ENCODE results near the gene KRTAP4-4. TPM values are rescaled to one million over a fixed set of nuclear protein-coding genes. Genes with fewer than 3 reads are reported as not detected.
"Not testable (repeated sequence)": the region's sequence is repeated elsewhere in the genome, so short reads cannot be mapped to it uniquely, and the experiment has no call there.

KRTAP4-4 gene
- total RNA-seq, 4 donors from 2014 or later = not detected

DNA sequence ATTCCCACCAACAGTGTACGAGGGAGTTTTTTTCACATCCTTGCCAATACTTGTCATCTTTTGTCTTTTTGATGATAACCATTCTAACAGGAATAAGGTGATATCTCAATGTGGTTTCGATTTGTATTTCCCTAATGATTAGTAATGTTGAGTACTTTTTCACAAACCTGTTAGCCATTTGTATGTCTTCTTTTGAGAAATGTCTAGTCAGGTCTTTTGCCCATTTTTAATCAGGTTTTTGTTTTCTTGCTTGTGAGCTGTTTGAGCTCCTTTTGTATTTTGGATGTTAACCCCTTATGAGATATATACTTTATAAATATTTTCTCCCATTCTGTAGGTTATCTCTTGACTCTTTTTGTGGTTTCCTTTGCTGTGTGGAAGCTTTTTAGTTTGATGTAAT is 9.0 kb downstream of the KRTAP4-4 start:
- no peaks in the 10 kb centered on the region for H3K36me3 ChIP-seq
- no peaks in the 10 kb centered on the region for H3K4me1 ChIP-seq
- H3K4me3 ChIP-seq = no peak overlapping the region
- H3K27me3 ChIP-seq = no peaks in the 10 kb centered on the region
- H3K9me3 ChIP-seq = no peaks in the 10 kb centered on the region
- DNase-seq = no peak
- no peak overlapping the region for H3K27ac ChIP-seq
- no peak for TF ChIP-seq POLR2A (IDR thresholded peaks at IDR 0.05)
- TF ChIP-seq, protein P1, sequence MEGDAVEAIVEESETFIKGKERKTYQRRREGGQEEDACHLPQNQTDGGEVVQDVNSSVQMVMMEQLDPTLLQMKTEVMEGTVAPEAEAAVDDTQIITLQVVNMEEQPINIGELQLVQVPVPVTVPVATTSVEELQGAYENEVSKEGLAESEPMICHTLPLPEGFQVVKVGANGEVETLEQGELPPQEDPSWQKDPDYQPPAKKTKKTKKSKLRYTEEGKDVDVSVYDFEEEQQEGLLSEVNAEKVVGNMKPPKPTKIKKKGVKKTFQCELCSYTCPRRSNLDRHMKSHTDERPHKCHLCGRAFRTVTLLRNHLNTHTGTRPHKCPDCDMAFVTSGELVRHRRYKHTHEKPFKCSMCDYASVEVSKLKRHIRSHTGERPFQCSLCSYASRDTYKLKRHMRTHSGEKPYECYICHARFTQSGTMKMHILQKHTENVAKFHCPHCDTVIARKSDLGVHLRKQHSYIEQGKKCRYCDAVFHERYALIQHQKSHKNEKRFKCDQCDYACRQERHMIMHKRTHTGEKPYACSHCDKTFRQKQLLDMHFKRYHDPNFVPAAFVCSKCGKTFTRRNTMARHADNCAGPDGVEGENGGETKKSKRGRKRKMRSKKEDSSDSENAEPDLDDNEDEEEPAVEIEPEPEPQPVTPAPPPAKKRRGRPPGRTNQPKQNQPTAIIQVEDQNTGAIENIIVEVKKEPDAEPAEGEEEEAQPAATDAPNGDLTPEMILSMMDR (IDR thresholded peaks at IDR 0.05) = no peak

DNA sequence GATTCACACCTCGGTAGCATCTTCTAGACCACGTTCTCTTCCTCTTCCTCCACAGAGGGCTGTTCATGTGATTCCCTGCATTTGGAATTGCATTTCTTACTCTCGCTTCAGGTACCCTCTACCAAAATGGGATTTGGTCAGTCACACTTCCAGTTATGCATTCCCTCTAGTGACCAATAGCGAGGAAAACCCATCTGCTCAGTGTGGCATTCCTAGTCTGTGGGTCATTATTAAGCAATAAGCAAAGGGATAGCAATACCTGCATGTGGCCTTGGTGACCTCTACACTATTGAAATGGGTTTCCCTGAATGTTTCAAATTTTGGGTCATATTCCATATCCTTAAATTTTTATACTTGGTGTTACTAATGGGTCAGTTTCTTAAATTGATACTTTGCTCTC is 10.5 kb downstream of the KRTAP4-4 start:
- Histone ChIP-seq H3K9me3 (no peaks in the 10 kb centered on the region), H3K27ac (no peak overlapping the region), H3K4me3 (no peak overlapping the region), H3K36me3 (no peaks in the 10 kb centered on the region), H3K27me3 (no peaks in the 10 kb centered on the region), H3K4me1 (no peaks in the 10 kb centered on the region)
- TF ChIP-seq, protein P1 (IDR thresholded peaks at IDR 0.05) = no peak
- no peak for TF ChIP-seq POLR2A (IDR thresholded peaks at IDR 0.05)
- DNase-seq = no peak

DNA sequence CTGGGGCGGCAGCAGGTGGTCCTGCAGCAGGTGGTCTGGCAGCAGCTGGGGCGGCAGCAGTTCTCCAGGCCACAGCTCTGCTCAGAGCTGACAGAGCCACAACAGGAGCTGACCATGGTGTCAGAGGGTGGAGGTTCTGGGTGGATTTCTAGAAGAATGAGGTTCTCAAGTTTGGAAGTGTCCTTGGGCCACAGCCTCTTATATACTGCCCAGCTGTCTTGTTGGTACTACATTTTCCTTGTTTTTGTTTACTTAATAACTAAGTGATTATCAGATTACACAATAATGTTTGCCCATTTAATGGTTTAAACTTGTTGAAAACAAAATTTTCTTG is 10.9 kb downstream of the KRTAP4-4 start, which contains the start of gene KRTAP4-5:
Gene KRTAP4-5, minus strand, starts transcription at position 174 of the 334 bp plus-strand sequence. Its CDS starts 58 bp downstream, at position 116.
- no peak for TF ChIP-seq POLR2A (IDR thresholded peaks at IDR 0.05)
- TF ChIP-seq, protein P1 (IDR thresholded peaks at IDR 0.05) = no peak
- no peak within 1 kb of the TSS for H3K27ac ChIP-seq
- no peaks in the 10 kb centered on the region for H3K9me3 ChIP-seq
- H3K27me3 ChIP-seq = no peaks in the 10 kb centered on the region
- no peak within 1 kb of the TSS for H3K4me3 ChIP-seq
- H3K4me1 ChIP-seq = no peaks in the 10 kb centered on the region
- no peaks in the 10 kb centered on the region for H3K36me3 ChIP-seq
- DNase-seq = no peak

DNA sequence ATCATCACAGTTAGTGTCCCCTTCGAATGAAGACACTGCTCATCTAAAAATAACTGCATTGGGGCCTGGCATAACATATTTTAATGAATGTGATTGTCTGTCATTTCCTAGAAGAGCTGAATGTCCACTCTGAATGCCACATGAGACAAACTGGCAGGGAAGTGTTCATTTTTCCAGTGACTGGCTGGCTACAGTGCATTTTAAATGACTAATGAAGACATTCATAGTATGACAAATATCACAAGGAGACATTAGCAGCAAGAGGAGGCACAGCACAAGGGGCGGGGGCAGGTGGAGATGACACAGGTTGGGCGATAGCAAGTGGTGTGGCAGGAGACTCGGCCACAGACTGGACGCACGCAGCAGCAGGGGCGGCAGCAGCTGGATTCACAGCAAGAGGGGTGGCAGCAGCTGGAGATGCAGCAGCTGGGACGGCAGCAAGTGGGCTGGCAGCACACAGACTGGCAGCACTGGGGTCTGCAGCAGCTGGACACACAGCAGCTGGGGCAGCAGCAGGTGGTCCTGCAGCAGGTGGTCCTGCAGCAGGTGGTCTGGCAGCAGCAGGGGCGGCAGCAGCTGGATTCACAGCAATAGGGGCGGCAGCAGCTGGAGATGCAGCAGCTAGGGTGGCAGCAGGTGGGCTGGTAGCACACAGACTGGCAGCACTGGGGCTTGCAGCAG is 11.4 kb downstream of the KRTAP4-4 start:
- DNase-seq, H3K27ac ChIP-seq, H3K27me3 ChIP-seq, H3K4me3 ChIP-seq, H3K9me3 ChIP-seq, H3K36me3 ChIP-seq, H3K4me1 ChIP-seq: not testable (repeated sequence)

DNA sequence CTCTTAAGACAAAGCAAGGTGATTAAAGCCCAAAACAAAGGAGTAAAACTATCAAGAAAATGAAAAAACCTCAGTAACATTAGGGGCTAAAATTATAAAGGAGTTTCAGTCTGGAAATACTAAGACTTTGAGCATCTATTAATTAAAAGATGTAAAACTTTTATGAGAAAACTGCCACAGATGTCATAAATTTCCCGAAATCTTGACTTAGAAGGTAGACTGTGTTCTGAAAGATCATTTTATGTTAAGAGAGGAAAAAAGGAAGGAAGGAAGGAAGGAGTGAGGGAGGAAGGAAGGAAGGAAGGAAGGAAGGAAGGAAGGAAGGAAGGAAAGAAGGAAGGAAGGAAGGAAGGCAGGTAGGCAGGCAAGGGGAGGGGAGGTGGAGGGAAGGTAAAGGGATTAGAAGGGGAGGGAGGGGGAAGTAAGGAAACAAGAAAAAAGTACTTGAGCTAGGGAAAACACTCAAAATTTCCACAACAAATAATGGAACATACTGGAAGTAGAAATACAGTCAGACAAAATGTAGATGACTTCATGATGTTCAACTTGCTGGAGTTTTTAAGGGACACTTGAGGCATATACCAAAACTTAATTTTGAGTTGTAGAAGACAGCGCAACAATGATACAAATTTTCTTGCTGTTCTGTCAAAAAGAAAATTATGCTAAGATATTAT is 12.9 kb downstream of the KRTAP4-4 start:
- TF ChIP-seq, protein P1 (IDR thresholded peaks at IDR 0.05) = no peak
- TF ChIP-seq POLR2A (IDR thresholded peaks at IDR 0.05) = no peak
- Histone ChIP-seq H3K36me3 (no peaks in the 10 kb centered on the region), H3K4me3 (no peak overlapping the region), H3K27ac (no peak overlapping the region), H3K4me1 (no peaks in the 10 kb centered on the region), H3K27me3 (no peaks in the 10 kb centered on the region), H3K9me3 (peaks cover 0 to 5% (median 1%) of the 10 kb centered on the region in 4 donors)
- no peak for DNase-seq

DNA sequence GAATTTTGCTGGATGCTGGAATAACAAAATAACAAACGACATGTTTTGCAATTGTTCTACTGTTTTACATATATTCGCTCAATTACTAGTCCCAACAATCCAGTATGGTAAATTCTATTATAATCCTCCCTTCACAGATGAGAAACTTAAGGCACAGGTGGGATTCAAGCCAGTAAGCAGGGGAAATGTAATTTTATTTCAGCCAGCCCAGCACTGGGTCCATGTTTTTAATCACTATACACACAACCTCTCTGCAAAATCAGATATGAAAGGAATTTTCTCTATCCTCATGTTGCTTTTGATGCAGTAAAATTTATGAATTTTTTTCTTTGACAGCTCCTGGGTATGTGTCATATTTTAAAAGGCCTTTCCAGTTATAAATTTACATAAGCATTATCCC is 15.3 kb downstream of the KRTAP4-4 start:
- no peak for DNase-seq
- no peak overlapping the region for H3K27ac ChIP-seq
- H3K36me3 ChIP-seq = no peaks in the 10 kb centered on the region
- H3K9me3 ChIP-seq = peaks cover 0 to 5% (median 1%) of the 10 kb centered on the region in 4 donors
- no peaks in the 10 kb centered on the region for H3K27me3 ChIP-seq
- H3K4me3 ChIP-seq = no peak overlapping the region
- H3K4me1 ChIP-seq = no peaks in the 10 kb centered on the region
- no peak for TF ChIP-seq POLR2A (IDR thresholded peaks at IDR 0.05)
- TF ChIP-seq, protein P1 (IDR thresholded peaks at IDR 0.05) = no peak

Data from Peyer's patch (tissue), 4 donors.